HG03175 (cell line): ENCODE data around the gene NMT1.
"Not testable (repeated sequence)": the region's sequence is repeated elsewhere in the genome, so short reads cannot be mapped to it uniquely, and the experiment has no call there.

Experiments used
- ATAC-seq: cut with Tn5 transposase; IDR thresholded peaks from one replicate; pipeline ENCODE4 v1.9.1; 2021; ENCODE audit warnings: mild to moderate bottlenecking, moderate library complexity; ENCODE audit not compliant: unreplicated experiment

Gene NMT1

DNA sequence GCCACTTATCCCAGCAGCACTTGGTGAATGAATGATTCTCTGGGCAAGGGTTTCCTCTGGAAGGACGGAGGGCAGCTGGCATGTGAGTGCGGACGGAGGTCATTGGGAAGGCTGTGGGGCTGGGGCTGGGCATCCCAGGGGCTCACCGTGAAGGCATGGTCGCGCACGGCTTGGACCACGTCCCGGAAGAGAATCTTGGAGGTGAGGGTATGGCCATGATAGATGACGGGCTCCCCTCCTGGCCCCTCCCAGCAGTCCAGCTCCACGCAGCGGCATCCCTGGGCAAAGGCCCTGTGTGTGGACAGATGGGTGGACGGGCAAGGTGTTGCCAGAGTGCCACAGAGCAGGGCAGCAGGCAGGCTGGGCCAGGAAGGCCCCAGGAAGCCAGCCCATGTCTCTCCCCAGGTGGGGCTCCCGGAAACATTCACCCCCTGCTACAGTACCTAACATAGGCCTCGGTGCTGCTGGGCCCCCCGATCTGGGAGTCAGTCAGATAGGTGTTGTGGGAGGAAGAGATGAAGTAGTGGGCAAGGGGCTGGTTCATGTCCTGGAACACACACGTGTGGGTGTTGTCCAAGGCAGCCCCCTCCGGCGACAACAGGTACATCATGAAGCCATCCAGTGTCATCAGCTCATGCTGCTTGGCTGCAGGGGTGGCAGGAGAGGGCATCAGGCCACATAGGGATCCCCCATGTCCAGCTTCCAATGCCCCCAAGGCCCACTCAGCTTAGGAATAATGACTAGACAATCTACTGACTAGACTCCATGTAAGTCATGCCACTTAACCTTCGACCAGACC lies 56.9 kb downstream of the NMT1 start:
- ATAC-seq = no peak

DNA sequence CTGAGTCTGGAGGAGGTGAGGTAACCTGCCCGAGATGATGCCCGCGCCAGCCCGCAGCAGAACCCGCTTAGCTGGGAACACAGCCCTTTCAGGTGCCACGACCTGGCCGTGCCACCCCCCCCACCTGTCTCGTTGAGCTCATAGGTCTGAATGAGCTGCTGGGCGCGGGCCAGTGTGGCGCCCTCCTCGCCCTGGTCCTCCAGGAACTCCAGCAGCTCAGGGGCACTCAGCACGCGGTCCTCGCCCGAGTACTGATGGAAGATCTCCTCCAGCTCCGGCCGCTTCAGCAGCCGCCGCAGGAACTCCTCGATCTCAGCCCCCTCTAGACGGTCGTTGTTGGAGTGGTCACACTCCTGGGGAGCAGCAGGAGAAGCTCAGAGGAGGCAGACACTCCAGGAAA lies 57.6 kb downstream of the NMT1 start:
- no peak for ATAC-seq

DNA sequence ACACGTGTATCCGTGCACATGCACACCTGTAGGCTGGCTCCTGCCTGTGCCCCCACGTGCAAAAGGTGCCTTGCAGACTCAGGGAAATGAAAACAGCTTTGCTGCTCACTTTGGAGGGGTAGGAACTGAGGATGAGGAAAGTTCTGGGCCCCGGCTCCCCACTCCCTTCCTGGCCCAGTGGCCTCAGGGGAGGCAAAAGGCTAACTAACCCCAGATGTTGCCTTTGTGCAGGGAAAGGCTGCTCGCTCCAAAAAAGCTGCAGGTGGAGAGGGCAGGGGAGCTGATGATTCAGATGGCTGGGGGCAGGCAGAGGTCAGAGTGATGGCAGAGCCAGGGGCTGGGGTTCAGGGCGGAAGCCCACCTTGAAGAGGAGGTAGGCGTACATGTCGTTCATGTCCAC lies 58.8 kb downstream of the NMT1 start:
- ATAC-seq = no peak

DNA sequence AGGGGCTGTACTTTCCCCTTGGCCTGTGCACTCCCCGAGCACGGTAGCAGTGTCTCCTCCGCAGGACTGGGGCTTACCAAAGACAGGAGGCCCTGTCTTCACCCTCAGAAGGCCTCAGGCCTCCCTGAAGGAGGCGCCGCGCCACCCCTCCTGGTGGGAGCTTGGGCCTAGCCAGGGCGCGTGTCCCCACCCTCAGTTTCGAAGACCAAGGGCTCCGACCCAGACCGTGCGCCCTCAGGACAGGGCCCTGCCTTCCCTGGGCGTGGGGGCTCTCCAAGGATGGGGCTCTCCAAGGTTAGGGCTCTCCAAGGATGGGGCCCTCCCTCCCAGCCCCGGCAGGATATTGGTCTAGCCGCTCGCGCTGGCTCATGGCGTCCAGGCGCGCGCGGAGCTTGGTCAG lies 59.4 kb downstream of the NMT1 start:
- ATAC-seq = no peak

DNA sequence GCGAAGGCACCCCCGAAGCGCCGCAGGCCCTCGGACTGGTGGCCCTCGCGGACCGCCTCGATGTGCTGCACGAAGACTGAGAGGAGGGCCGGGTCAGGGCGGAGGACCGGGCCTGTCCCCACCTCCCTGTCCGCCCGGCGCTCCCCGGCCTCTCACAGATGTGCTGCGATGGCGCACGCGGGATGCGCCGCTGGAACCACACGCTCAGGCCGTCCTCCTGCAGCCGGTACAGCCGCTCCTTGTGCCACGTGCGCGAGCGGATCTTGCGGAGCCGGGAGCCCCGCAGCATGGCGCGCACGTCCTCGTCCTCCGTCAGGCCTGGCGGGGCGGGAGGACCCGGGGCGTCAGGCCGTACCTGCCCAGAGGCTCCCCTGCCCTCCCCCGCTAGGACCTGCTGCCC lies 59.9 kb downstream of the NMT1 start:
- no peak for ATAC-seq

DNA sequence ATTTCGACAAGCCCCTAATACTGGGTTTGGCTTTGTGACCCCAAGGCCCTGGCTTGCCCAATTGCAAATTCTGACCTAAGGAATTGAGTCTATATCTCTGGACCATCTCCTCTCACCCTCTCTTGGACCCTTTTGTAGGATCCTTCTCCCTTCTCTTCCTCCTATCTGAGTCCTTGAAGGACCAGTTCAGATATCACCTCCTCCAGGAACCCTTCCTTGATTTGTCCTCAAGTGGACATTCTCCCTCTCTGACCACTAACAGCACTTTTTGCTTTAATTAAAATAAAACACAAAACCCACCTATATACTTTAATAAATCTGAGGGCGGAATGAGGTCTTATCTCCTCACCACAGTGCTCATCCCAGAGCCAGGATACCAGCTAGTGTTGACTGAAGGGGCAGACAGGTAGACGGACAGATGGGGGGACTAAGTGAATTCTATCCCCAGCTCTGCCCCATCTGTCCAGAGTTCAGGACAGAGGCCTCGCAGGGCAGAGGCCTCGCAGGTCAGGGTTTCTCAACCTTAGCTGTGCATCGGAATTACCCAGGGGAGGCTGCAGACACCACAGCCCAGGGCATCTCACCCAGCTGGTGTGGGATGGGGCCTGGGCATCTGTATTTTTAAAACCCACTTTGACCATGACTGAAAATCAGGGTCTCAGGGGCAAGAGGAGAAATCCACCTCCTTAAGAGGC lies 62.1 kb downstream of the NMT1 start:
- ATAC-seq = no peak

DNA sequence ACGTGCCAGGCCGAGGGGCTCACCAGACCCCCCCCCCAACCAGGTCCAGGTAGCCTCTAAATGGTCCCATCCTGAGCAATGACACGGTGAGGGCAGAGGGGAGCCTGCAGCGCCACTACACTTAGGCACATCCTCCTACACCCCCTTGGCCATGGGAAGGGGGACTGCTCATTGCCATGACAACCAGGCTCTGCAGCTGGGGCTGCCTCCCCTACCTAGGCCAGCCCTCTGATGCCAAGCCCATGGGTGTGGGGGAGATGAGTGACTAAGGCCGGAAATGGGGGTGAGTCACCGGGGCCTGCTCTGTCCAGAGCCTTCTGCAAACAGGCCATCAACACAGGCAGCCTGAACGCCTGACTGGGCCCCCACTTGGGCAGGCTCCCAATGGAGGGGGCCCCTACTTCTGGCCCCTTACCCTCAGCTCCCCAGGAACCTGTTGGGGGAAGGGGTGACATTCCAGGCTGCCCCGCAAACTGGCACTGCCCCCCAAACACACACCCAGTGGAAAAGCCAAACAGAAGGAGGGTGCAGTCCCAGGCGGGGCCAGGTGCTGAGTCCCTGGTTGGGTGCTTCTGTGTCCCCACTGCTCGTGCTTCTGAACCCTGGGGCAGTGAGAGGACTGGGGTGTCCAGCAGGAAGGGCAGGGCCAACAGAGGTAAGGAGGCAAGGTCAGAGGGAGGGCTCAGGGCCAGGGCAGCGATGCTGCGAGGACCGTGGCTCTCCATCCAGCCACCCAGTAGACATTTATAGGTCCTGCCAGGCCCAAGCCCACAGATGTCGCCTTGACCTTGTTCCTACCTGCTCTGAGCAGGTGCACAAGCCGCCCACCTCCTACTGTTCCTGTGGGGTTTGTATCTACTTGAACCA lies 63.0 kb downstream of the NMT1 start:
- no peak for ATAC-seq

DNA sequence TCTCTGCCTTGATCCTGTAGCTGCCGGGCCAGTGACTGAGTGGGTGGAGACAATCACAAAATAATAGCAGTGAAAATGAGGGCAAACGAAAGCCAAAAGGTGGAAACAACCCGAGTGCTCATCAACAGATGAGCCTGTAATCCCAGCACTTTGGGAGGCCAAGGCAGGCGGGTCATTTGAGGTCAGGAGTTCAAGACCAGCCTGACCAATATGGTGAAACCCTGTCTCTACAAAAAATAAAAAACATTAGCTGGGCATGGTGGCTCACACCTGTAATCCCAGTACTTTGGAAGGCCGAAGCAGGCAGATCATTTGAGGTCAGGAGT lies 63.6 kb downstream of the NMT1 start:
- ATAC-seq = not testable (repeated sequence)

DNA sequence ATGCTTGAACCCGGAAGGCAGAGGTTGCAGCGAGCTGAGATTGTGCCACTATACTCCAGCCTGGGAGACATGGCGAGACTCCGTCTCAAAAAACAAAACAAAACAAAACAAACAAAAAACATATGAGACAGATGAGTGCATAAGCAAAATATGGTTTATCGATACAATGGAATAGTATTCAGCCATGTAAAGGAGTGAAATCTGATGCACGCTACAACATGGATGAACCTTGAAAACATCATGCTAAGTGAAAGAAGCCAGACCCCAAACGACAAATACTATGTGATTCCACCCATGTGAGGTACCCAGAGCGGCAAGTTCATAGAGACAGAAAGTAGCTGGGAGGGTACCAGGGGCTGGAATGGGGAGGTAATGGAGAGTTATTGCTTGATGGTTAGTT lies 64.4 kb downstream of the NMT1 start:
- no peak for ATAC-seq

DNA sequence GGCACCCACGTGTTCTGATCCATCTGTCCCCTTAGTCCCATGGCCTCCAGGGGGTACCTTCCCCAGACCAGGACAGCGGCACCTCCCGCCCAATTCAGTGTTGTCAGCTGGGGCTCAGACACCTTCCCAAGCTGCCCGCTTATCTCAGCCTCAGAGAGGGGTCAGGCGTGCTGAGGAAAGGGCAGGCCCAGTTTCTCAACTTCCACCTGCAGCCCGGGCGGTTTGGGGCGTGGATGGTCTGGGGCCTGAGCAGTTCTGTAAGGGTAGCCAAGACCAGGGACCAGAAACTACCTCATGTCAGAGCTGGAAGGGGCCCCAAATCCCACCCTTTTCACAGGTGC lies 66.1 kb downstream of the NMT1 start:
- no peak for ATAC-seq

DNA sequence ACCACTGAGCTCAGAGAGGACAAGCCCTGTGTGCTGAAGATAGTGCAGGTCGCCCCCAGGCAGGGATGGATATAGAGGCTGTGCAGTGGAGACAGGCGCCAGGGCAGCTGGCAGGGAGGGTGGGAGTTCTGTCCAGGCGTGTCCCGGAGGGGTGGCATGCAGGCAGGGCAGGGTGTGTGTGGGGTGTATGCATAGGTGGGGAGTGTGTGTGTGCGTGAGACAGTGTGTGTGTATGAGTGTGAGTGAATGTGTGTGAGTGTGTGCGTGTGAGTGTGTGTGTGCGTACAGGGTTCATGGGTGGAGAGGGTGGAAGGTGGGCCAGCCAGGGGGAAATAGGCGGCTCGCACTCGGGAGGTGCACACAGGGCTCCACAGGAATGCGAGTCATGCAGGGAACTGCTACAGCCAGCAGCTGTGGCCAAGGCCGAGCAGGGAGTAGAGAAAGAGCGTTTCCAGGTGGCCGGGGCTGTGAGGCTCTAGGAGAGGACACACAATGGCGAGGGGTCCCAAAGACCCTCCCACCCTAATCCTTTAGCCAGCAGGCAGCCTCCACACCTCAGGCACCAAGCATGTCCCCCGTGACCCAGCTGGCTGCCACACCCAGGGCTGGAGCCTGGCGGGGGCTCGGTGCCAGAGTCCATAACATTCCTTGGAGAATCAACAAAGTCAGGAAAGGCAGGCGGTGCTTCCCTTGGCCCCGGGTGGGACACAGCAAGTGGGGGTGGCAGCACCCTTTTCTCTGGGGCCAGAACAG lies 66.6 kb downstream of the NMT1 start:
- ATAC-seq = no peak

DNA sequence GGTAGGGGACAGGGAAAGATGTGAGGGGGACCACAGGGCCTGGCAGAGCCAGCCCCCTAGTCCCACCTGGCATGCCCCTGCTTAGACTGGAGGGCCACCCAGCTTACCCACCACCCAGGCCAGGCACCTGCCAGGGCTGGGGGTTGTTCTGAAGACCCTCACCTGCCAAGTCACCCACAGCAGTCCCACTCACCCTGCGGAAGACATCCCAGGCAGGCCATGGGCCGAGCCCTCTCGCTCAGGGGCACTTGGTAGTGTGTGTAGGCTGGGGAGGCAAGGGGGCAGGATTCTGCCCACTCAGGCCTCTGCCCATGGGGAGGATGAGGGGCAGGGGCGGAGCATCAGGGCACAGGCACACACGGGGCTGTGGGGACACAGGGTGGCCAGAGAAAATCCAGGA lies 67.2 kb downstream of the NMT1 start:
- ATAC-seq = no peak

DNA sequence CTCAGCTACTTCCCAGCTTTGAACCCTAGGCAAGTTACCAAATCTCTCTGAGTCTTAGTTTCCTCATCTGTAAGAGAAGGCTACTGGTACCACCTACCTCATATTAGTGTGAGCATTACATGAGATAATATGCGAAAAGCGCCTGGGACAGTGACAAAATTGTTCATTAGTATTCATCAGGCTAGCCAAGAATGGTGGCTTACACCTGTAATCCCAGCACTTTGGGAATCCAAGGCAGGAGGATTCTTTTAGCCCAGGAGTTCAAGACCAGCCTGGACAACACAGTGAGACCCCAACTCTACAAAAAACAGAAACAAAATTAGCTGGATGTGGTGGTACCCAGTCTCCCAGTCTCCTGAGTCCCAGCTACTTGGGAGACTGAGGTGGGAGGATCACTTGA lies 67.9 kb downstream of the NMT1 start:
- no peak for ATAC-seq

DNA sequence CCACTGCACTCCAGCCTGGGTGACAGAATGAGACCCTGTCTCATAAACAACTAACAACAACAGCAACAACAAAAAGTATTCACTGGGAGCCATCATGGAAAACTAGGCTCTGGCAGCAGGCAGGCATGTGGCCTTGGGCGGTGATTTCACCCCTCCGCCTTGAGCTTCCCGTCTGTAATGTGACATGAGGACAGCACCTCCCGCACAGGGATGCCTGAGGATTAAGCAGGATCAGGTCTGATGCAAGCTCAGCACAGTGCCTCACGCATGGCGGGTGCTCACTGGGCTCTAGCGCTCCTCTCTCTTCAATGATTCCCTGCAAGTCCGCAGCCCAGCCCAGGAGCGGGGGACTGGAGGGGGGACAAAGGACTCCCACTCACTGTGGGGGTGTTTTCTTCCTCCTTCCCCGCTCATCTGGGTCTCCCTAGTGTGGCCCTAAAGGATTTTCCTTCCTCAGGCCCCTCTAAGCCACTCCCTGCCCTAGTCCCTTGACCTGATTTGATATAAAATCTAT lies 68.4 kb downstream of the NMT1 start:
- no peak for ATAC-seq

DNA sequence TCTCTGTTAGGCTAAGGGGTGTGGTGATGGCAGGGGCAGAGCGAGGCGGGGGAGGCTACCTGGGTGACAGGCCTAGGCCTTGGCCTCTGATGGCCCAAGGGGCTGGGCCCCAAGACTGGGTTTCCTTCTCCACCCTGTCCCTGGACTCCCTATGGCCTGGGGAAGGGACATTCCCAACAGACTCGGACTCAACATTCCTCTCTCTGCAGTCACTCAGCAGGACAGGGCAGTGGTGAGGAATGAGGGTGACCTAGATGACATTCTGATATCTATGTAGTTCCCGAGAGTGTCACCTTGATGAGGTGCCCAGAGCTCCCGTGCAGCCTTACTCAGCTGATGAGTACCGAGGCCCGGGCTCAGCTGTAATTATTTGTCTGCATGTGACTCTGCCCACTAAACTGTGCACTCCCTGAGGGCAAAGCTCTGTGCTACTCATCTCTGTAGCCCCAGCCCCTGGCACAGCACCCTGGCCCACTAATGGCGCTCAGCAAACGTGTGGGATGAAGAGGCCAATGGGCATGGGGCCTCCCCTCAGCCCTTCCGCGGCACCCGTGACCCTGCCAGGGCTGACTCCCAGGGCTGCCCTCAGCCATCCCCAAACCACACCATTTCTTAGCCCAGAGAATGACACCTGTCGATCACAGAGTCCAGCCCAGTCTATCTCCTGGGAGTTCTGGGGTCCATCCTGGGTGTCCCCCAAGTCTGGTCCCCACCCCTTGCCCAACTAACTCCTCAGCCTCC lies 69.0 kb downstream of the NMT1 start:
- no peak for ATAC-seq

DNA sequence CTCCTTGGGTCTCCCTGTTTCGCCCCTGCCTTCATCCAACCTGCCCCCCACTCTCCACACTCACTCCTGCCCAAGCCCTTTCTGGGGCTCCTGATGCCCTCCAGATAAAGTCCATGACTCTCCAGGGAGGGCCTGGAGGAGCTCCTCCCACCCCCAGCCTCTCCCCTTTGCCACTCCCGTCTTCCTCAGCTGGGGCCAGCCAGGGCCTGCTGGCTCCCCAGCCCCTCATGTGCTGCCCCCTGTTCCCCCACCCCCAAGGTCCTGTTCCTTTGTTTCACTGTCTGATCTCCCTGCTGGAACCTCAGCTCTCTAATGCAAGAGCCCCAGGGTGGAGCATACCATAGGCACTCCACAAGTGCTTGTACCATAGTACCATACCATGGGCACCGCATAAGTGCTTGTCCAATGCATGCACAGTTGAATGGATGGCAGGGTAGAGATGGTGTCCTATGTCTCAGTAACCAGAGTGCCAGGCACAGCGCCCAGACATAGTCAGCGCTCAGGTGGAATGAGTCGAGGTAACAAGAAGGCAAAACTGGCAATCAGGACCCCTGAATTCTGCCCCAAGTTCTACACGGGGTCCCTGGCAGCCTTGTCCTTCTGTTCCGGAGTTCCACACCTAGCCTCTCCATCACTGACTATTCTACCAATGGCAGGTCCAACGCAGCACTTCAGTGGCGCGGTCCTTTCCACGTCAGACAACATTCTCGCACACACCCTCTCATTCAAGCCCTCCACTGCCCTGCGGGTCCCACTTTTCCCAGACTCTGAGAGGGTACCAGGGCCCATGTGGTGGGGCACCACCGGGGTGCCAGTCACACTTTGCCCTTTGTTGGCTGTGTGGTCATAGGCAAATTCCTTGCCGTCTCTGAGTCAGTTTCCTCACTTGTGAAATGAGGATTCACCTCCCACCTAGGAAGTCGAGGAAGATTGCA lies 69.8 kb downstream of the NMT1 start:
- no peak for ATAC-seq

DNA sequence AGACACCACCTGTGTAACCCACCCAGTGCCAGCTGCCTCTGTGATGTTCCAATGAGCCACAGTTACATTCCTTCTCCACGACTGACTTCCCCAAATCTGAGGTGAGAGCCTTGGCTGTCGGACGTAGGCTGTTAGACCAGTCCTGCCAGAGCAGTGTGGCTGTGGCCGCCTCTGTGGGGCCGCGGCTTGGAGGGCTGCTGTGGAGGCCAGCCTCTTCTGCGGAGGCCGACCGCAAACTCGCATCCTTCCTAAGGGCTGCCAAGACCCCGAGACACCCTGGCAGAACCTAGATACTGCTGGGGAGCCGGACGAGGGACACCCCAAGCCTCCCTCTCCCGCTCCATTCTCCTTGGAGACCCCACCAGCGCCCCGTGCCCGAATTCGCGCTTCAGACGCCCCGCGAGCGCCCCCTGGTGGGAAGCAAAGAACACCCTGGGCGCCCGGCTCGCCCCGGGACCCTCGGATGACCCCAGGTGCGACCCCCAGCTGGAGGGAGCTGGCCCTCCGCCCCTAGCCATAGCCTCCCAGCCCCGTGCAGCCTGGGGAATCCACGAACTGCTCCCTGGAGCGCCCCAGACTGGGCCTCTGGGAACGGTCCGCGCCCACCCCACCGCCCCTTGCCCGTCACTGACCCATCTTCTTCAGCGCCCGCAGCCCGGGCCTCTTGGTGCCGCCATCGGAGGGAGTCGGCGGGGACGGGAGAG lies 70.7 kb downstream of the NMT1 start:
- no peak for ATAC-seq

DNA sequence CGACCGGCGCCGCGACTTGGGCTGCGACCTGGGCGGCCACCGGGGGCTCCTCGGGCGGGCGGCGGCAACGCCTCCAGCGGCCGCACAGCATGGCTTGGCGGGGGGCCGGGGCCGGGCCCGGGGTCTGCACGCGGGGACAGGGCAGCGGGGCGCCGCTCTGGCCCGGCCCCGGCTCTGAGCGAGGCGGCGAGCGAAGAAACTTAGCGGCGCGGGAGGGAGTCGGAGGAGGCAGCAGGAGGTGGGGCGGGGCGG lies 71.1 kb downstream of the NMT1 start, which contains the start of gene PLCD3:
Gene PLCD3 (minus strand): TSS at position 196 of the 252 bp plus-strand sequence. CDS start 105 bp downstream, at position 91.
- ATAC-seq = no peak
